ENCODE results near the gene MT1A. TPM values are rescaled to one million over a fixed set of nuclear protein-coding genes. Genes with fewer than 3 reads are reported as not detected.
"Not testable (repeated sequence)": the region's sequence is repeated elsewhere in the genome, so short reads cannot be mapped to it uniquely, and the experiment has no call there.

MT1A gene
- total RNA-seq, 4 donors from 2014 or later: 18.8 to 365 (median 93.3) TPM; not detected in 1

DNA sequence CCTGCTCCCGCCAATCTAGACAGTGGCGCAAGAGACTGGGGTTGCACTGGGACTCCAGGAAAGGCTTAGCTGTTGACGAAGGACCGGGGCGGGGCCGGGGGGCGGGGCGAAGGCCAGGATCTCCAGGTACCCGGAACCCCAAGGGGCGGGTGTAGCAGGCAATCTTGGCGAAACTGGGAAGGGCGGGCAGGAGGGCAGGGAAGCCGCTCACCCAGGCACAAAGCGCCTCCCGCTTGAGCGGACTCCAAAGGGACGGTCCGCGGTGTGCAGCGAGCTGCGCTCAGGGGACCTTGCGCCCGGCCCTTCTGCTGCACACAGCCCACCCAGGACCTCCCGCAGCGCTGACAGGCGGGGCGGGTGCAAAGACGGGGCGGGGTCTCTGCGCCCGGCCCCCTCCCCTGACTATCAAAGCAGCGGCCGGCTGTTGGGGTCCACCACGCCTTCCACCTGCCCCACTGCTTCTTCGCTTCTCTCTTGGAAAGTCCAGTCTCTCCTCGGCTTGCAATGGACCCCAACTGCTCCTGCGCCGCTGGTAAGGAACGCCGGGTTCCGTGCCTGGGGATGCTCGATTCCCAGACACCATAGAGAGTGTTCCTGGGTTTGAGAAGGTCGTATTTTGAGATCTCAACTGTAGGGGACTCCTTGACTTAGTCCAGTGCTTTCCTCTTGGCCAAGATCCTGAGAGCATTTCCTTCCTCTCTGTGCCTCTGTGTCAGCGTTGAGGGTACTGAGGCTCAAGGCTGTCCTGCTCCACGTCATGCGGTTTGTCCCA lies 19.3 kb downstream of the MT1A start, which contains the start of gene MT1F:
TSS of gene MT1F (plus strand) at position 405 of the 772 bp plus-strand sequence. CDS start at position 505, 100 bp downstream.
- DNase-seq (ENCODE audit: low spot score in 2 of 2): peak; percentile 49 to 62
- Histone ChIP-seq H3K4me1 (peaks cover 0 to 22% (median 16%) of the 10 kb centered on the region in 4 donors), H3K27ac (peak within 1 kb of the TSS in 2 of 4 donors; percentile 59 to 78), H3K4me3 (peak within 1 kb of the TSS; percentile 44 to 69 (median 55)), H3K27me3 (peaks cover 0 to 27% of the 10 kb centered on the region in 2 donors), H3K9me3 (no peaks in the 10 kb centered on the region), H3K36me3 (no peaks in the 10 kb centered on the region)
- peak in 1 of 2 donors; percentile 12 for TF ChIP-seq POLR2A (IDR thresholded peaks at IDR 0.05)
- TF ChIP-seq EP300 (IDR thresholded peaks at IDR 0.05): peak in 1 of 2 donors; percentile 44
- TF ChIP-seq, protein P1, sequence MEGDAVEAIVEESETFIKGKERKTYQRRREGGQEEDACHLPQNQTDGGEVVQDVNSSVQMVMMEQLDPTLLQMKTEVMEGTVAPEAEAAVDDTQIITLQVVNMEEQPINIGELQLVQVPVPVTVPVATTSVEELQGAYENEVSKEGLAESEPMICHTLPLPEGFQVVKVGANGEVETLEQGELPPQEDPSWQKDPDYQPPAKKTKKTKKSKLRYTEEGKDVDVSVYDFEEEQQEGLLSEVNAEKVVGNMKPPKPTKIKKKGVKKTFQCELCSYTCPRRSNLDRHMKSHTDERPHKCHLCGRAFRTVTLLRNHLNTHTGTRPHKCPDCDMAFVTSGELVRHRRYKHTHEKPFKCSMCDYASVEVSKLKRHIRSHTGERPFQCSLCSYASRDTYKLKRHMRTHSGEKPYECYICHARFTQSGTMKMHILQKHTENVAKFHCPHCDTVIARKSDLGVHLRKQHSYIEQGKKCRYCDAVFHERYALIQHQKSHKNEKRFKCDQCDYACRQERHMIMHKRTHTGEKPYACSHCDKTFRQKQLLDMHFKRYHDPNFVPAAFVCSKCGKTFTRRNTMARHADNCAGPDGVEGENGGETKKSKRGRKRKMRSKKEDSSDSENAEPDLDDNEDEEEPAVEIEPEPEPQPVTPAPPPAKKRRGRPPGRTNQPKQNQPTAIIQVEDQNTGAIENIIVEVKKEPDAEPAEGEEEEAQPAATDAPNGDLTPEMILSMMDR (IDR thresholded peaks at IDR 0.05): no peak
- 2 to 3% methylated on average over 26 to 43 of the region's 46 CpGs for WGBS, 2 donors

DNA sequence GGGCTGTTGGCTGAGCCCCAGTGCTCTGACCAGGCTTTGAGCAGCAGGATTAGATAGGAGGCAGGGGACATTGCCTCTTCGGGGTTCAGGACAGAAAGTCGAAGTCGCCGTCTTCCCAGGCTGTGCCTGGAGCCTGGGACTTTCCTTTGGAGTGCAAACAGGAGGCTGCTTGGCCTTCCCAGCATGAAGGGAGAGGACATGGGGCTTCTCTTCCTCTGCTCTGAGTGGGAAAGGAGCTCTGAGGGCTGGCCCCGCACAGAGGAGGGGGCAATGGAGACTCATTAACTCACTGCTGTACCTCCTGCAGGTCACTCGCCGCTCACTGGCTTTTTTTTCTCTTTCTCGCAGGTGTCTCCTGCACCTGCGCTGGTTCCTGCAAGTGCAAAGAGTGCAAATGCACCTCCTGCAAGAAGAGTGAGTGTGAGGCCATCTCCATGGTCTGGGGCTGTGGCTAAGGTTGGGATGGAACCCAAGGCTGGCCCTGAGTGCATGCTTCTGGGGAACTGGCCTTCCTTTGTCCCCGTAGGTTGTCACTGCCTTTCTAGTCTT lies 19.9 kb downstream of the MT1A start:
- 39 to 43% methylated on average over 5 to 10 of the region's 10 CpGs for WGBS, 2 donors
- no peaks in the 10 kb centered on the region for H3K36me3 ChIP-seq
- H3K4me3 ChIP-seq: peak overlapping the region in 3 of 4 donors; percentile 51 to 69 (median 59)
- peaks cover 0 to 33% of the 10 kb centered on the region in 2 donors for H3K27me3 ChIP-seq
- peaks cover 0 to 28% (median 21%) of the 10 kb centered on the region in 4 donors for H3K4me1 ChIP-seq
- H3K27ac ChIP-seq: peak overlapping the region in 2 of 4 donors; percentile 59 to 78
- no peaks in the 10 kb centered on the region for H3K9me3 ChIP-seq
- TF ChIP-seq EP300 (IDR thresholded peaks at IDR 0.05) (no peak), POLR2A (IDR thresholded peaks at IDR 0.05) (no peak)
- TF ChIP-seq, protein P1 (IDR thresholded peaks at IDR 0.05): no peak
- DNase-seq (ENCODE audit: low spot score in 2 of 2): no peak

DNA sequence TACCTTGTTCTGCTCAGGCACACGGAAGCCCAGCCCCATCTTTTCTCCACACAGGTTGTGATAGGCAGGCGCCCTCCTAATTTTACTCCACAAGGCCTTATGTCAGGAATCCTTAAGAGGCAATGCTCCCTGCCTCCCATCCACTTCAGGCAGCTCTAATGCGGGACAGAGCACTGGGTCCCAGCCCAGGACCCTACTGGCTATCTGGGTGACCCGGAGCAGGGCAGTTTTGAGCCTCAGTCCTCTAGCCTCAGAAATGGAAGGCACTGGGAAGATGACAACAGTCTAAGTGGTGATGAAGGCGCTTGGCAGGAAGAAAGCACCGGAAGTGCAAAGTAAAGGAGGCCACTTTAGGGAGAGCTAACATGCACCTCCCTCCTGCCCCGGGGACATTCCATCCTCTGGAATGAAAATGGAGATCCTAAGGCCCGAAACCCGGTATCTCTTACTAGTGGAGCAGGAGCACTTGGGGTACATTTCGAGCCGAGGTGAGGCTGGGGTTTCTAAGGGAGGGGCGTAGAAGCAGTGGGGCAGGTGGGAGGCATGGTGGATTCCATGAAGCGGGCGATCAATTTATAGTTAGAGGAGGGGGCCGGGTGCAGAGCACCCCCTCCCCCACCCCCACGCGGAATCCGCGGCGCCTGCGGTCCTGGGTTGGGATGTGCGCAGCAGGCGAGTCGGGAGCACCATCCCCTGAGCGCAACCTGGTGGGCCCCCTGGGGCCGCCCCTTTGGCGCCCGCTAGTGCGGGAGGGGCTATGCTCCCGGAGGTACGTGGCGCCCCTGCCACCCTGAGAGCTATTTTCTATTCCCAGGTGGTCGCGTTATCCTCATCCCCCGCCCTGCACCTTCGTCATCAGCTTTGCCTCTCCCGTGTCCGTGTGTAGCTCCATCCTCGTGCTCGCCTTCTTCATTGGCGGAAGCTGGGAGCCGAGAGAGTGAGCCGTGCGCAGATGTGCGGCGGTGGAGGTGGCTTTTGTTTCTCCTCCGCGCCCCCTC lies 24.2 kb downstream of the MT1A start:
- peak overlapping the region in 1 of 4 donors; percentile 17 for H3K4me3 ChIP-seq
- no peak for DNase-seq (ENCODE audit: low spot score in 2 of 2)

DNA sequence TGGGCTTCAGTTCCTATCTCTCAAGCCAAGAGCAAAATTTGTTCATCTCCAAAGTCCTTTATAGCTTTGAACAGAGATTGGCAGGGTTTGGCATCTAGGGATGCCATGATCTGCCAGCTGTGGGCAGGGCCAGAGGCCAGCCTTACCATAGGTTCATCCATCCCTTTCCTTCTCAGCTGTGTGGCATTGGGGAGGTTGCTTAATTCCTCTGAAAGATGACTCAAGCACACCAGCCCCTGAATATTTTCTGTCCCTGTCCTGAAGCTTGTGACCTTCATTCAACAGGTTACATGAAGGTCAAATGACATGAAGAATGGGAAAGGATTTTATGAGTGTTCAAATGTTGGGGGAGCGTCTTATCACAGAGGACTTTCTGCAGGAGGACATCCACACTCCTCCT lies 26.0 kb downstream of the MT1A start:
- Histone ChIP-seq H3K27ac (no peak overlapping the region), H3K36me3 (no peaks in the 10 kb centered on the region), H3K4me3 (no peak overlapping the region), H3K4me1 (peaks cover 0 to 33% (median 14%) of the 10 kb centered on the region in 4 donors), H3K27me3 (peaks cover 0 to 82% of the 10 kb centered on the region in 2 donors), H3K9me3 (no peaks in the 10 kb centered on the region)
- TF ChIP-seq, protein P1 (IDR thresholded peaks at IDR 0.05): no peak
- TF ChIP-seq EP300 (IDR thresholded peaks at IDR 0.05) (no peak), POLR2A (IDR thresholded peaks at IDR 0.05) (no peak)
- no peak for DNase-seq (ENCODE audit: low spot score in 2 of 2)
- 100% methylated on average over 1 of the region's 1 CpG for WGBS, 2 donors

More for the DNA sequence above, 24.2 kb downstream of the MT1A start:
- Histone ChIP-seq H3K27me3 (peaks cover 0 to 75% of the 10 kb centered on the region in 2 donors), H3K9me3 (no peaks in the 10 kb centered on the region), H3K36me3 (no peaks in the 10 kb centered on the region), H3K27ac (no peak overlapping the region), H3K4me1 (peaks cover 0 to 27% (median 21%) of the 10 kb centered on the region in 4 donors)
- 14 to 16% methylated on average over 43 to 47 of the region's 48 CpGs for WGBS, 2 donors
- TF ChIP-seq, protein P1 (IDR thresholded peaks at IDR 0.05): no peak
- TF ChIP-seq EP300 (IDR thresholded peaks at IDR 0.05) (no peak), POLR2A (IDR thresholded peaks at IDR 0.05) (no peak)

DNA sequence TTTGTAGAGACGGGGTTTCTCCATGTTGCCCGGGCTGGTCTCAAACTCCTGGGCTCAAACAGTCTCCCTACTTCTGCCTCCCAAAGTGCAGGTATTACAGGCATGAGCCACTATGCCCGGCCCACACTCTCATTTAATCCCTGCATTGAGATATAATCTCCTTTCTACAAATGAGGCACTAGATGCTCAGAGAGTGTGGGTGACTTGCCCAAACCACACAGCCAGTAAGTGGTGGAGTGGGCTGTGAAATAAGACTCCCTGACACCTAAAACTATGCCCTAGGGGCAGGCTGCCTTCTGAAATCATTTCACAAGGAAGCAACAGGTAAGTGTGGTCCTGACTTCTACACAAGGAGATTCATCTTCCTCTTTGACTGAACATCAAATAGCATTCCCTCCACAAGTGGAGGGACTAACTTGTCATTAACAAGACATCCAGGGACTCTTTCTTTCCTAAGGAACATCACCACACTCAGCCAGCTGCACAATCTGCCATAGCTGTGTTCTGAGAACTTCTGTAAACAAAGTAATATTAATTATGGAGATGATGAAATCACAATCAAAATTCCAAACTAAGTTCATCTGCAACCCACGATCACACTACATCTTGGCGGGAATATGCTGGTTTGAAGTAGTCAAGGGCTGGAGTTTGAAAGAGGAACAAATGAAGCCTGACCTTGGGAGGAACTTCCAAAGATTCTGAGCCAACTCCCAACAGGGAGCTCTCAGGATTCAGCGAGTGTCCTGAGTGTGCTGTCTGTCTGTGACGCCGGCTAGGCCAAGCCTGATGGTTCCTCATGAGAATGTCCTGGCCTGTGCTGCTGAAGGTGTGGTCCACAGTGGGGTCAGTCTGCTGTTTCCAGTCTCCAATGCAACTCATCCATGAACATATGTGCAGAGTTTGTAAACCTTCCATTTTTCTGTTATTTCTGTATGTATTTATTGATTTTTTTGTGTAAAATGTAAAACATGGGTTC lies 27.1 kb downstream of the MT1A start:
- not testable (repeated sequence) for DNase-seq (ENCODE audit: low spot score in 2 of 2); H3K27ac ChIP-seq; H3K9me3 ChIP-seq; H3K36me3 ChIP-seq; H3K4me3 ChIP-seq
- peaks cover 0 to 87% of the 10 kb centered on the region in 2 donors for H3K27me3 ChIP-seq
- H3K4me1 ChIP-seq: peaks cover 0 to 40% (median 16%) of the 10 kb centered on the region in 4 donors
- WGBS, 2 donors: 67 to 75% methylated on average over 8 of the region's 8 CpGs

Measured in tibial nerve (tissue), 4 donors.